AG08395 (cell line): ENCODE results near the gene FAM234A.
"Not testable (repeated sequence)": the region's sequence is repeated elsewhere in the genome, so short reads cannot be mapped to it uniquely, and the experiment has no call there.

Experiments used
- DNase-seq: peaks from one replicate; pipeline ENCODE4 v3.0.0; 2012; ENCODE audit warnings: mixed read lengths, low spot score

The FAM234A gene

GRCh38 chr16:234468-235305 lies at the start of gene FAM234A:
Gene FAM234A, plus strand, starts transcription at chr16:234821. Its CDS starts 19,593 bp downstream, at chr16:254414.
- peak; percentile 98 for DNase-seq

GRCh38 chr16:185213-185612 lies 49.4 kb upstream of the FAM234A start:
- DNase-seq = no peak

- DNase-seq = no peak
Measured at GRCh38 chr16:185691-186090, 48.9 kb upstream of the FAM234A start.

- DNase-seq = no peak
Measured at GRCh38 chr16:187330-187729, 47.3 kb upstream of the FAM234A start.

- no peak for DNase-seq
Measured at GRCh38 chr16:188674-189073, 45.9 kb upstream of the FAM234A start.

DNA sequence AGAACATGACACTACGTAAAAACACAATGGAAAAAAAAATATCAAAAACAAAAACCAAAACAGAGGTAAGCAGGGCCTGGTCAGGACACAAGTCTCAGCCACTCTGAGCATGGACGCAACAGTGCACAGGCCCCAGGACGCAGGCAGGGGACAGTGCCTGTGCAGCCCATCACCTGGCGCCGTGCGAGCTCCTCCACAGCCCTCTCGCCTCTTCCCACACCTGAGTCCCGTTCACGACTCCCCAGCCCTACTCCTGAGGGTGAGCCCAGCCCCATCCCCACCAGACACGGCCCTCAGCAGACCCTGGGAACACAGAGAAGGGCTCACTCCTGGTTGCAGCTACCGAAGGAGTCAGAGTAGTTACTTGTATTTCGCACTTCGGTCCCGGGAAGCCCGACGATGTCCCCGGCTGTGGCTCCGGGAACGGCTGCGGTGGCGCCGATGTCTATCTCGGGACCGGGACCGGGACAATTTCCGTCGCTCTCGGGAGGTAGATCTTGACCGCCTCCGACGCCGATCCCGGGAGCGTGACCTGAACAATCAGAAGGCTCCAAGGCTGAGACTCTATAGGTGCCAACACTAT lies 44.9 kb upstream of the FAM234A start:
- DNase-seq = no peak

DNA sequence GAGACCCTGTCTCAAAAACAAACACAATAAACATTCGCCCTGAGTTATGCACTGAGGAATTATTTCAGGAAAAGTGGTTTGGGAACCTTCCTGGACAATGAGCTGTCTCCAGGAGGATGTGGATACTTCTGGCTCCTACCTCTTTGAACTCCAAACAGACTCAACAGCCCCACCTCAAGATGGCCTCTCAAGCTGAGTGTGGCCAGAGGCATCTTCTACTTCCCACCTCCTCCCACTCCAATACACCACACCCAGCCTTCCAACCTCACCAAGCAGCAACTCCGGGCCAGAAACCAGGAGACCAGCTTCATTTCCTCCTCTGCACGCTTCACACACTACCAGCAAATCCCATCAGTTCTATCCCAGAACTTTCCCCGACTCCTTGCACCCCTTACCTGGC lies 42.8 kb upstream of the FAM234A start:
- no peak for DNase-seq

DNA sequence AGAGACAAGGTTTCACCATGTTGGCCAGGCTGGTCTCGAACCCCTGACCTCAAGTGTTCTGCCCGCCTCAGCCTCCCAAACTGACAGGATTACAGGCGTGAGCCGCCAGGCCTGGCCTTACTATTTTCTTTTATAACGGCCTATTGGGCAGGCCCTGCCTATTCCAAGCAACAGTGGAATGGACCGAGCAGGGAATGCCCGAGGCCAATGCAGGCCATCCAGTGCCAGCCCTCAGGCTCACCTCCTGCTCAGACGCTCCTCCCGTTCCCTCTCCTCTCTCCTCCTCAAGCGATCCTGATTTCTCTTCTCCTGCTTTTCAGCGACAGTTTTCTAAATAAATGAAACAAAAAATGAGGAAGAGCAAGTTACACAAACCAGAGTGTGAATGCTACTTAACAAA lies 41.9 kb upstream of the FAM234A start:
- DNase-seq = no peak

DNA sequence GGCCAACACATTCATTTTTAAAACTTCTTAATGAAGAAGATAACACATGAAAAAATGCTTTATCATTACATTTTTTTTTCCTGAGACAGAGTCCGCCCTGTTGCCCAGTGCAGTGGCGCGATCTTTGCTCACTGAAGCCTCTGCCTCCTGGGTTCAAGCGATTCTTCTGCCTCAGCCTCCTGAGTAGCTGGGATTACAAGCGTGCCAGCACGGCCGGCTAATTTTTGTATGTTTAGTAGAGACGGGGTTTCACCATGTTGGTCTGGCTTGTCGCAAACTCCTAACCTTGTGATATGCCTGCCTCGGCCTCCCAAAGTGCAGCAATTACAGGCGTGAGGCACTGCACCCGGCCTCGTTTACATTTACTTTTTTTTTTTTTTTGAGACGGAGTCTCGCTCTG lies 41.2 kb upstream of the FAM234A start:
- no peak for DNase-seq

DNA sequence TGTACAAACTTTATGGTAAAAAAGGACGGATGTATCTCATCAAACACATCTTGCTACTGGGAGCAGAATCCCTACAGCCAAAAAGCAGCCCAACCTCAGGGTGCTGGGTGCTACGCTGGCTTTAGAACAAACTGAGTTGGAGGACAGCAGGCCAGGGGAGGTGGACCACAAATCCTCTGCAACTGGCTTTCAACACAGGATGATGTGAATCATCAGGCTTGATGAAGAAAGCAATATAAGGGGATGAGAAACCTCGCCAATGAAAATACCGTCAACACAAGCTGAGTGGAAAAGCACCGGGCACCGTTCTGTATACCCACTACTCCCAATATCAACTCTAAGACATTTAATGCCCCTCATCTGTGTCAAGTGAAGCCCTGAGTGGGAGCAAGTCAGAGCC lies 40.1 kb upstream of the FAM234A start:
- no peak for DNase-seq

GRCh38 chr16:200388-200787 lies 34.2 kb upstream of the FAM234A start:
- DNase-seq = peak; percentile 38

DNA sequence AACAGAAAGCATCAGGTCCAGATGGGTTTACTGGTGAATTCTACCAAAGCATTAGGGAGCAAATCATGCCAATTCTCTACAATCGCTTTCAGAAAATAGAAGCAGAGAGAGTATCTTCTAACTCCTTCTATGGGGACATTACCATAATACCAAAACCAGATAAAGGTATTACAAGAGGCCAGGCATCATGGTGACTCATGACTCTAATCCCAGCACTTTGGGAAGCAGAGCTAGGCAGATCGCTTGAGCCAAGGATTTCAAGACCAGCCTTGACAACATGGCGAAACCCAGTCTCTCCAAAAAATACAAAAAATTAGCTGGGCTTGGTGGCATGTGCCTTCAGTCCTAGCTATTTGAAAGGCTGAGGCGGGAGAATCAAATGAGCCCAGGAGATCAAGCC lies 31.4 kb upstream of the FAM234A start:
- no peak for DNase-seq

- not testable (repeated sequence) for DNase-seq
Measured at GRCh38 chr16:204046-204445, 30.6 kb upstream of the FAM234A start.

DNA sequence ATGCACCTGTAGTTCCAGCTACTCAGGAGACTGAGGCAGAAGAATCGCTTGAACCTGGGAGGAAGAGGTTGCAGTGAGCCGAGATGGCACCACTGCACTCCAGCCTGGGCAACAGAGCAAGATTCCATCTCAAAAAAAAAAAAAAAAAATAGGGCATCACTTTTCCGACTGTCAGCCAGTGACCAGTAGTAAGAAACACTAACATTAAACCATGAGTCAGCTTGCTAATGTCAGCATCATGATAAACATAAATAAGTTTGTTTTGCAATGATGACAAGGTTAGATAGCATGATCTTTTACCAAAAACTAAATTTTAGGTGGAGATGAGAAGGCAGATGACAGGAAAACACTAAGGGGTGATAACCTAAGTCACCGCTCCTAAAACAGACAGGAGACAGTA lies 25.3 kb upstream of the FAM234A start:
- not testable (repeated sequence) for DNase-seq

DNA sequence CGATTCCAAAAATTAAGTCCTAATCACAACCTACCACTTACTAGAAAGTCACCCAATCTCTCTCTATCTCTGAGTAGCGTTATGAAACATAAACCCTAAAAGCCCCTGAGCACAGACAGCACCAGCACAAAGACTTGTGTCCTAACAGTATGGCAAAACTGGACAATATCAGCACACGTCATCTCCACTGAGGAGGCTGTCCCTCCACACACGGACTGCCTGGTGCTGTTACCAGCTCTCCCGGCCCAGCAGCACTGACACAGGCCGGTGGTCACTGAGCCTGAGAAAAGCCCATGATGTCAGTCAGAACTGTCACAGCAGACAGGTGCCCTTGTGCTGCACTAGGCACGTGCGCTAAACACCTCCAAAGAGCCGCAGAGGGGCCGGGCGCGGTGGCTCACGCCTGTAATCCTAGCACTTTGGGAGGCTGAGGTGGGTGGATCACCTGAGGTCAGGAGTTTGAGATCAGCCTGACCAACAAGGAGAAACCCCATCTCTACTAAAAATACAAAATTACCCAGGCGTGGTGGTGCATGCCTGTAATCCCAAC lies 22.9 kb upstream of the FAM234A start:
- DNase-seq = not testable (repeated sequence)

DNA sequence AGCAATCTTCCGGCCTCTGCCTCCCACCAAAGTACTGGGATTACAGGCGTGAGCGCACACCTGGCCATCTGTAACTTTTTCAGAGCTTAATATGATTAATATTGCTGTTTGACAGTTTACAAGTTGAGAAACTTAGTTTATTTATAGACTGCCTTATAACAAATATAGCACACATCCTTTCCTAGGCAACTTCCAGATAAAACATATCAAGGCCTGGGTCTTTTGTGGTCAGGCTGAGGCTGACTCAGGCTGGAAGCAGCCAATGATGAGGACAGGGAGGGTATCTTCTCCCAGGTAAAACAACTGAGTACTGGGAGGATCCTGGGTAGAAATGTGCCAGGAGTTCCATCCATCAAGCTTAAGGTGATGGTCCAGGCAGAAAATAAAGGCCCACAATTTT lies 21.6 kb upstream of the FAM234A start:
- DNase-seq = no peak

GRCh38 chr16:220021-220420 lies 14.6 kb upstream of the FAM234A start:
- no peak for DNase-seq

DNA sequence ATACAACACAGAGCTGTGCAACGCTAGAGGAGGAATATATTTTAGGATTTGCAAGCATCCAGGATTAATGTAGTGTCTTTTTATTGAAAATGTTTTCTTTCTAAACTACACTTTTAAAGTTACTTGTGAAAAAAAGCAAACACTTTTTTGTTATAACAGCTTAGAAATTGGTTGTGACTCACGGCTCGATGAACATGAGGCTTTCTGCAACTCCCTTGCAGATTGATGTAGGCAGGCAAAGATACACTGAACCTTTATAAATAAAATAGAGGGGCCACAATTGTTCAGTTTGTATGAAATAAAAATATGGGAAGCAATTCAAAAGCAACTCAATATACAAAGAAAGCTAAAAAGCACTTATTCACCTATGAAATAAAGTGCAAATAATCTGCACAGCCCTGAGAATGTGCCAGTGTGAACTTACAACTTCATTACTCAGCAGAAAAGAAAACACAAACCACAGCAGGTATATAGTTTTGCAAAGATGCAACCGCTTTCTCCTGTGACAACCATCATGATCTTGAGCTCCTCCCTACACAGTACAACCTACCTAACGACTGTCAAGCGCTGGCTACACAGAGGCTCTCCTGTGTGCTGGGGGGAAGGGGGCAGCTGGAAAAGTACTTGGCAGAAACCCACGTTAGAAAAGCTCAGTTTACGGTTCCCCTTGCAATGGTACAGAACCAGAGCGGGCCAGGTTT lies 6.3 kb upstream of the FAM234A start:
- DNase-seq = no peak

- DNase-seq = peak; percentile 93
Measured at GRCh38 chr16:228852-229730, 5.5 kb upstream of the FAM234A start, which contains the start of gene LUC7L. Gene LUC7L, minus strand, starts transcription at chr16:229449. Its CDS starts 110 bp downstream, at chr16:229339.

GRCh38 chr16:229731-230281 lies 4.8 kb upstream of the FAM234A start:
- DNase-seq = no peak

DNA sequence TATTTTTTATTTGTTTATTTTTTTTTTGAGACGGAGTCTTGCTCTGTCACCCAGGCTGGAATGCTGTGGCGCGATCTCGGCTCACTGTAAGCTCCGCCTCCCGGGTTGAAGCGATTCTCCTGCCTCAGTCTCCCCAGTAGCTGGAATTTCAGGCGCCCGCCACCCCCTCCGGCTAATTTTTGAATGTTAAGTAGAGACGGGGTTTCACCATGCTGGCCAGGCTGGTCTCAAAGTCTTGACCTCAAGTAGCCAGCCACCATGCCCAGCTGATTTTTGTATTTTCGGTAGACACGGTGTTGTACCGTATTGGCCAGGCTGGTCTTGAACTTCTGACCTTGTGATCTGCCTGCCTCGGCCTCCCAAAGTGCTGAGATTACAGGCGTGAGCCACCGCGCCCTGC lies 4.3 kb upstream of the FAM234A start:
- DNase-seq = not testable (repeated sequence)
